Activated gamma-delta T cell (primary cell): ENCODE results near the gene LGALS9C.
"Not testable (repeated sequence)": the region's sequence is repeated elsewhere in the genome, so short reads cannot be mapped to it uniquely, and the experiment has no call there.

Experiments
- DNase-seq: peaks from one replicate; lab custom pipeline; 2025; lab: John Stamatoyannopoulos, UW

The LGALS9C gene

DNA sequence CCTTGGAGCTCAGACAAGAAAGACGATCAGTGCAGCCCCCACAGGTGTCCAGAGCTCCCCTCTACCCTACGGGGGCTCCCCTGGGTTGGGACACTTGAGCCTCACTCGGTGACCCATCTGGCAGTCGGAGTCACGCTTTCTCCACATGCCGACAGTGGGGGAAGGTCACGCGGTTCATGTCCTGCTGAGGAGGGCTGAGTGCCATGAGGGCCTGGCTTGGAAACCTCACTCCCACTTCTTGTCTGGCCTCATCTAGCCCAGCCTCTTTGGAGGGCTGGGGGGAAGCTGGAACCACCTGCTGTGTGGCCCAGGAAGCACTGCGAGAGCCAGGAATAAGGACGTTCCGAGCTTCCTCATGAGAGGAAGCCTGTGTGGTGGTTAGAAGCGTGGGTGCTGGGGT is 1.8 kb downstream of the LGALS9C start:
- not testable (repeated sequence) for DNase-seq

DNA sequence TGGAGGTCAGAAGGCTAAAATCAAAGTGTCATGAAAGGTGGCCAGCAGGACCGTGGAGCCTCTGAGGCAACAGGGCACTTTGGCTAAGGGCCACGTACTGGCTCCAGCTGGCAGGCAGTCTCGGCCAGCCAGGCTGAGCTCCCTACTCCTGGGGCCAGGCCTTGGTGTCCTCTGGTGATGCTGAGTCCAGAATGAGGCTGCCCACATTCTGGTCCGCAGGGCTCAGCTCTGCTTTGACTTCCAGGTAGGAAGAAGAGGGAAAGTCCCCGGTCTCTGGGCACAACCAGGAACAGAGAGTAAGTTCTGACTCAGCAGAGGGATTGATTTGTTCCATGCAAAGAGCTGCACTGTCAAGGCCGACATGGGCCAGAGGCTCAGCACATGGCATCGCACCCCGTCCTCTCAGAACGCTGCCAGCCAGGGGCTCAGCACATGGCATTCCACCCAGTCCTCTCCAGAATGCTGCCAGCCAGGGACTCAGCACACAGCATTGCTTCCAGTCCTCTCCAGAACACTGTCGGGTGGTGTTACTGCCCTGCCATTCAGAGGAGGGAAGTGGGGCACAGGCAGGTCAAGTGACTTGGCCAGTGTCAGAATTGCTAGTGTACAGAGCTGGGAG is 2.5 kb downstream of the LGALS9C start:
- not testable (repeated sequence) for DNase-seq

DNA sequence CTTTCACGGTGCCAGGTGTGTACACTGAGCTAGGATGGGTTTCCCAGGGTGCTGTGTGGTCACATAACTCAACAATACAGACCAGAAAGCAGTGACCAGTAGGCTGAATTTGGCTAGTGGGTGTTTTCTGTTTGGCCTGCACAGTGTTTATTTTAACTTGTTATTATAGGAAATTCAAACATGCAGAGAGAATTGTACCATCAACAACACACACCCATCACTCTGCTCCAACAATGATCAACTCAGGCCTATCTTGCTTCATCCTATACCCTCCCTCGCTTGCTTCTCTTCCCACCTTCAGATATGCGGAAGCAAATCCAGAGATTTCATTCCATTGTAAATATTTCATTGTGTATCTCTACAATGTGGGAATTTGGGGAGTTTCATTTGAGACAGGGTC is 5.2 kb downstream of the LGALS9C start:
- DNase-seq, result not testable (repeated sequence)

DNA sequence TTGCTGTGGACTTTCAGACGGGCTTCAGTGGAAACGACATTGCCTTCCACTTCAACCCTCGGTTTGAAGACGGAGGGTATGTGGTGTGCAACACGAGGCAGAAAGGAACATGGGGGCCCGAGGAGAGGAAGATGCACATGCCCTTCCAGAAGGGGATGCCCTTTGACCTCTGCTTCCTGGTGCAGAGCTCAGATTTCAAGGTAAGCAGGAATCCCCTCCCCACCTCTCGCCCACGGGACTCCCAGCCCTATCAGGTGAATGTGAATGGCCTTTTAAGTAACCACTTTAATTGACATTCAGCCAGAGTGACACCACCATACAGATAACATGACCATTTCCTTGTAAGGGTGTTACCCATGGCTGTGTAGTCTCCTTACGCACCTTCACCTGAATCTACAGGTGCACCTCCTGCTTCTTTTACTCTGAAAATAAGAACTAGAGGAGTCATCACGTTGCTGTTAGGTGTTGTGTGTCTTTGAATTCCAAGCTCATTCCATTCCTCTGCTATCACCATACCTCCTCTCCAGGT is 9.4 kb downstream of the LGALS9C start:
- not testable (repeated sequence) for DNase-seq

DNA sequence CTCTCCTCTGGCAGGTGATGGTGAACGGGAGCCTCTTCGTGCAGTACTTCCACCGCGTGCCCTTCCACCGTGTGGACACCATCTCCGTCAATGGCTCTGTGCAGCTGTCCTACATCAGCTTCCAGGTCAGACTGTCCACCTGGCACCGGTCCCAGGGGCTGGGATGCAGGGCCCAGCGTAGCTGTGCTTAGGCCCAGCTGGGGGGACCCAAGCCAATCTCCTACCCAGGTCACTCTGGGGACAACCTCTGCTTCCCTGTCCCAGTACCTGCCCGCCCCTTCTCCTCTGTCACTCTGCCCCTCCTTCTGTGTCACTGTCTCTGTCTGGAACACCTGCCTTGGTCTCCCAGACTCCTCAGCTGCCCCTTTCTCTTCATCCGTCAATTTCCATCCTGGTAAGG is 11.0 kb downstream of the LGALS9C start:
- not testable (repeated sequence) for DNase-seq

DNA sequence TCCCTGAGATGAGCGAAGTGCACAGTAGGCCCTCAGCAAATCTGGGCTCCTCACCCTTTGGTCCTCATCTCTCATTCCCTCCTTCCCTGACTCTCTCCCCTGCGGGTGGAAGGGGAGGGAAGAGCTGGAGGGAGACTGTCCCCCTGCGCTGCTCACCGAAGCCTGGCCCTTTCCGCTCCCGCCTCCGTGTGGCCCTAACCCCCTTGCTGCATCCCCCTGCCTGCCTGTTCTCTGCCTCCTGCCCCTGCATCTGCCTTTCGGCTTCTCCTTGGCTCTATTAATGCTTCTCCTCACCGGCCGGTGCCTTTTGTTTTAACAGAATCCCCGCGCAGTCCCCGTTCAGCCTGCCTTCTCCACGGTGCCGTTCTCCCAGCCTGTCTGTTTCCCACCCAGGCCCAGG is 12.0 kb downstream of the LGALS9C start:
- DNase-seq, result not testable (repeated sequence)

DNA sequence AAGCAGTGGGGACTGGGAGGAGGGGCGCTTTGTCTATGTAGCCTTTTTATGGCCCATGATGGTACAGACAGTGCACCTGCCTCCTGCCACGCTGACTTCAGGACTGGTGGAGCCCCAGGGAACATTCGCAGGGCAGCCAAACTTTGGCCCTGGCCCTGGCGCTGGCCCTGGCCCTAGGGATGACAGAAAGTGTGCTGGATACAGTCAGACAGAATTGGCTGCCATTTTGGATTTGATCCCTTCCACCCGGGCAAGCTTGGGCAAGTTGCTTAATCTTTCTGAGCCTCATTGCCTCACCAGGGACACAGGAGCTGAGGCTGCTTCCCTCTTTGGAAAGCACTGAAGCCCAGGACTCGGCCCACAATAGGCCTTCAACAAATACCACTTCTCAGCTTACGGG is 13.4 kb downstream of the LGALS9C start:
- not testable (repeated sequence) for DNase-seq

DNA sequence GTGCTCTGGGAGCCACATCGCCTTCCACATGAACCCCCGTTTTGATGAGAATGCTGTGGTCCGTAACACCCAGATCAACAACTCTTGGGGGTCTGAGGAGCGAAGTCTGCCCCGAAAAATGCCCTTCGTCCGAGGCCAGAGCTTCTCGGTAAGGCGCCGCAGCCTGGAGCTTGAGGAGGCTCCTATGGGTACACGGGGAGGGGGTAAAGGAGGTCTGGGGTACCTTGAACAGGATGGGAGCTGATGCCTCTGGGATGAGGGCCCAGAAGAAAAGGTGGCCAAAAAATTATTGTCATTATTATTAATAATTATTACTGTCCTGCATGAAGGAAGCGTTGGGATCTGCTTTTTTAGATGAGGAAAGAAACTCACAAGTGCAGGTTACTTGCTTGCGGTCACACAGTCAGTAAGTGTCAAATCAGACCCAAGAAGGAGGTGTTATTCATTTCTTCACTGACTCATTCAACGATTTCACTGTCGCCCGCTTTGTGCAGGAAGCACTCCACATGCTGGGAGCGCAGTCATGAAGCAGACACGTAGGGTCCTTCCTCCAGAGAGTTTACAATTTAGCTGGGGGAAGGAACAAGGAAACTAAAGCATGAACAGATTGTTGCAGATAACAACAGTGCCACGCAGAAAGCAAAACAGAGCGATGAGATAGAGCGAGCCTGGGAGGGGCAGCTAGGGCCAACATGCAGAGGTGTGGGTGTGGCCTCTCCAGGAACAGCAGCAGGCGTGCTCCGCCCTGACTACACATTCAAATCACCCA is 16.3 kb downstream of the LGALS9C start:
- DNase-seq, result not testable (repeated sequence)

DNA sequence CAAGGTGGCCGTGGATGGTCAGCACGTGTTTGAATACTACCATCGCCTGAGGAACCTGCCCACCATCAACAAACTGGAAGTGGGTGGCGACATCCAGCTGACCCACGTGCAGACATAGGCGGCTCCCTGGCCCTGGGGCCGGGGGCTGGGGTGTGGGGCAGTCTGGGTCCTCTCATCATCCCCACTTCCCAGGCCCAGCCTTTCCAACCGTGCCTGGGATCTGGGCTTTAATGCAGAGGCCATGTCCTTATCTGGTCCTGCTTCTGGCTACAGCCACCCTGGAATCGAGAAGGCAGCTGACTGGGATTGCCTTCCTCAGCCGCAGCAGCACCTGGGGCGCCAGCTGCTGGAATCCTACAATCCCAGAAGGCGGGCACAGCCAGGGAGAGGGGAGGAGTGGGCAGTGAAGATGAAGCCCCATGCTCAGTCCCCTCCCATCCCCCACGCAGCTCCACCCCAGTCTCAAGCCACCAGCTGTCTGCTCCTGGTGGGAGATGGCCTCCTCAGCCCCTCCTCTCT is 17.7 kb downstream of the LGALS9C start:
- not testable (repeated sequence) for DNase-seq

DNA sequence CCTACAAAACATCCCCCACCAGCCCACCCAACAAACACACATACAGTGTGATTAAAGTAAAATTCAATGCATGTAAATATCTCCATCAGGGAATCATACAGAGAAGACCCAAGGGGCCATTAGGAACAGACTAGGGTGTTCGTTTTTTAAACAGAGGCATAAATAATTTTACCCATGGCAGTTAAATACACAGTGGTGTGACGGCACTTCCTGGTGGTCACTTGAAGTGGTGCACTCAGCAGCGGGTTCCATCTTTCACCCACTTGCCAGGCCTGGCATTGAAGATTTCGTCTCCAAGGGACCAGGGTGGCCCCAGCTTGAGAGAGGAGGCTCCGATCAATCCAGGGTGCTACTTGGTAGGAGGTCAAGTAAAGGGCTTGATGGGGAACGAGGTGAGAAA is 20.5 kb downstream of the LGALS9C start:
- not testable (repeated sequence) for DNase-seq

DNA sequence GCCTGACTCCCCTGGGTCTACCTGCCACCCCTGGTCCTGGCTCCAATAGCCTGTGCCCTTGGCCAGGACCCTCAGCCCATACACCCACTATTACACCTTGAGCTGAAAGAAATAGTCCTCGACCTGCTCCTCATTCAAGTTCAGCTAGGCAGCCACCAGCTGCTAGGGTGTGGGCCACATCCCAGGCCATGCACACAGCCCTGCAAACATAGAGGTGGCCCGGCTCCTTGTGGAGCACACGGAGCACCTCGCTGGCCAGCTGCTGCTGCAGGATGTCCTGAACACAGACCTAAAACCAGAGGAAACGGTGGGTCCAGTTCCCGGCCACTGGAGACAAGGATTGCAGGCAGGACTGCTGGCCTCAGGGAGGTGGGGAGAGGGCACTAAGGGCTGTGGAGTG is 22.5 kb downstream of the LGALS9C start:
- not testable (repeated sequence) for DNase-seq

DNA sequence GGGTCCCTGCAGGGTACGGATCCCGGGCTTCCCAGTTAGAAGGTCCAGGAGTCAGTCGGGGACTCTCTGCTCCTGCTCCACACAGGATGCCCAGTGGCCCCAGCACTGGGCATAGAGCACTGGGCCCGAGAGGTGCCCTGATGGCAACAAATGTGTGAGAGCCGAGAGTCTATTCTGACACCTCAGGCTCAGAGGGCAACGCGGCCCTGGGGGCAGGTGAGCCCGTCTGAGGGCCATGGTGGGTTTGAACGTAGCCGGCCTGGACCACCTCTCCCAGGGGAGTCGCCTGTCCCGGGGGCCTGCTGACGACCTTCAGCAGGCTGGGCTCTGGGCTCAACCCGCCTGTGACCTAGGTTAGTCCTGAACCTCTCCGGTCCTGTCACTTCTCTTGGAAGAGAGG is 23.2 kb downstream of the LGALS9C start:
- not testable (repeated sequence) for DNase-seq

DNA sequence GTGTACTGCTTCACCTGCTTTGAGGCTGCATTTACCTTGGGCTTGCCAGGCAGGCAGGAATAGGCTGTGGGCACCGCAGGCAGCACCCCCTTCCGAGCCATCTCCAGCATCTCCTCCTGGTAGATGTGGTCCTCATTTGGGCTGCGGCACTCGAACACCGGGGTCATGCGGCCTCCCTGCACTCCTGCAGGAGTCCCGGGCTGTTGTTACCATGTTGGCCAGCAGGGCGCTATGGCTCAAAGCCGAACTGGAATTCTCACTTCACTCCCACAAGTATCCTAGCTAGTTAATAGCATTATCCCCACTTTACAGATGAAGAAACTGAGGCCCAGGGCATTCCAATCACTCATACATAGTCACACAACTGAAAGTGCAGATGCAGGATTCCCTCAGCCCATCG is 23.7 kb downstream of the LGALS9C start:
- DNase-seq, result not testable (repeated sequence)

DNA sequence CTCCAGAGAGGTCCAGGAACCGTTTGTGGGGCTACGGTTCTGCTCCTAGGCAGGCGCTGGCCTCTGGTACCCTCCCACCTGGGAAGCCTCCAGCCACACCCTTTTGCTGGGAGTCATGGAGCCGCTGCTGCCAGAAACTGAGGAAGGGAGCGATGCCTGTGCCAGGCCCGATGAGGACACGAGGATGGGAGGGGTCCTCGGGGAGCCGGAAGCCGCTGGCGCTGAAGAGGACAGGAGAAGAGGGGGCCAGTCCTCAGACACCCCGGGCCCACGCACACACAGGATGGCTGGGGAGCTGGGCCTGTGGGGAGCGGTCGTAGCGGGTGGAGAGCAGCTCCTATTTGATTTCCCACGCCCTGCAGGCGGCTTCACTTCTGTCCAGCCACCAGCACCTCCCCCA is 24.2 kb downstream of the LGALS9C start:
- DNase-seq, result not testable (repeated sequence)

DNA sequence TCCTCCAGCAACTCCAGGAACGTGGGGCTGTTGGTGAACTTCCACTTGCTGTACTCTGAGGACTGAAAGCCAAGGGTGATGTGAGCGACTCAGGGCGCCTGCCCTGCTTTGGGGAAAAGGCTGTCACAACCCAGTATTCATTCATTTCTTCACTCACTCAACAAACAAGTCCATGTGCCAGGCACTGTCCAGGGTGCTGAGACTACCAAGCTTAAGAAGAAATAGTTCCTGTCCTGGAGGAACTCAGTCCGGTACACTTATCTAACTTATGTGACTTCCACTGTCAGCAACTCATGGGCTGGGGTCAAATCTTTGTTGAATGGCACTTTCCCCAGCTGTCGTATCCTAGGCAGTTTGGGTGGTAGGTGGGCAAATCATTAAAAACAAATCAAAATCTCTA is 26.6 kb downstream of the LGALS9C start:
- not testable (repeated sequence) for DNase-seq

DNA sequence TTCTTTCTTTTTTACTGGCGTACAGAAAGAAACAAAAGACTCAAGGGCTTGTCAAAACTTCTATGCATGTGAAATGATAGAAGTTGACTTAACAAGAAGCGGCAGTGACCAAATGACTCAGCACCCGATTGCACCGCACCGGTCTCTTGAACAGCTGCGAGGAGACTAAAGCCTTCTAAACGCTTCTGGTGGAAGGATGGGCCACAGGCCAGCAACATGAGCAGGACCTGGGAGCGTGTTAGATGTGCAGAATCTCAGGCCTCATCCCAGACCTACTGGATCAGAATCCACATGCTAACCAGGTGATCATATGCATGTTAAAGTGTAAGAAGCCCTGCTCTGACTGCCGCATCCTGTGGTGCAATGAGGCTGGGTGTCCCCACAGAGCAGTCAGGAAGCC is 31.1 kb downstream of the LGALS9C start:
- not testable (repeated sequence) for DNase-seq

DNA sequence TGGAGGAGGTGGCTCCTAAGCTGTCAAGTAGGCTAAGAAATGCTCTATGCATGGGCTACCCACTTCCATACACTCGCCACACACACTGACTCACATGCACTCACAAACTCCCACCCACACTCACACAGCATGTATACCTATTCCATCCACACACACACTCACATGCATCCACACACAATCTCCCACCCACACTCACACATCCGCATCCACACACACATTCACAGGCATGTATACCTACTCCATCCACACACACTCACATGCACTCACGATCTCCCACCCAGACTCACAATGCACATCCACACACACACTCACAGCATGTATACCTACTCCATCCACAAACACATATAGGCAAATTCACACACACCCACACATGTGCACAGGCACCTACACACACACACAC is 32.1 kb downstream of the LGALS9C start:
- DNase-seq, result not testable (repeated sequence)

DNA sequence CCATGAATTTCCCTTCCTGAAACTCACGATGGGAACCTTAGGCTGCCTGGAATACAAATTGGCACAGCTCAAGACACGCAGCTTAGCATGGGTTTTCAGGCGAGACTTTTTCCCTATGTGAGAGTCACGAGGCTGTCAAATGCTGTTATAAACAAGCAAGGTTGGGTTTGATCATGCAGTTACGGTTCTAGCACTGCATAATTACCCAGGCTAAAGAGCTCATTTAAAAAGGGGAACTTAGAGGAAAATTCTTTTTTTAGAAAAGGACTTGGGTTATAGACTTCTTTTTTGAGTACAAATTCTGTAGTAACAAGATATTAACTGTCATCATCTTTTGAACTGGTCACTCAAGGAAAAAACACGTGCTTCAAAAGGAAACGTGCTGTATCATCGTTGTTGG is 44.5 kb downstream of the LGALS9C start:
- not testable (repeated sequence) for DNase-seq

DNA sequence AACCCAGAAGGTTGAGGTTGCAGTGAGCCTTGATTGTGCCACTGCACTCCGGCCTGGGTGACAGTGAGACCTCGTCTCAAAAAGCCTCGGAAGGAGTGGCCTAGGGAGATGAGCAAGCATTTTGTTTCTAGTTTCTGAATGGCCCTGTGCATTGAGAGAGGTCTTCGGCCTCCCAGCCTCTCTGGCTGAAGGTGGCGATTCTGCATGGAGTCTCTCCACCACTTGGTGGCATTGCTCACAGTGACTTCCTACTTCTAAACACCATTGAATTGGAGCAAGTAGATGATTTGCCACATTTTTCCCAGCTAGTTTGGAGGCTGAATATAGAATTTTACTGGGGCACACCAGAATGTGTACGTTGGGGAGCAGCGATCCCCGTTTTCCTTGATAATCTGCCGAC is 48.4 kb downstream of the LGALS9C start:
- DNase-seq, result not testable (repeated sequence)

DNA sequence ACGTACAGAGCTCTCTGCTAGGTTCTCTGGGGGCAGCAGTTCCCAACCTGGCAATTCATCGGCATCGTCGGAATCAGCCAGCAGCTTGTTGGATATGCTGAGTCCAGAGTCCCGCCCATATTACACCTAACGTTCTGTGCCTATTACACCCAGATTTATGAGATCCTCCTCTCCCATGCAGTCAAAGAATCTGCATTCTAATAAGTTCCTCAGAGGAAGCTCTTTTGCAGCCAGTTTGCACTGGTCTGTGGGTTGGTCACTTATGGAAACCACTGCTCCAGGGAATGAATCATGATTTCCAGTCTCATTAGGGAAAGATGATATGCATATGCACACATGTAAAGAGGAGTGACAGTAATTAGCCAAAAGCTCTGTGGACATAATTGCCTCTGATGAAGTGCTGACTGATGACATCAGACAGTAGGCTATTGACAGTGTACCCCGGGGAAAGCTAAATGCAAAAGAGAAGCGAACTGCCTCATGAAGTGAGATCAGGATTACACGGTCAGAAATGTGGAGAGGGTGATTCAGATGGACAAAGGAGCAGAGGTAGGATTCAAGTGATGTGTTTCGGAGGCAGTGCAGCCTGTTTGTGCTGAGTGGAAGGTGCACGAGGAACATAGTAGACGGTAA is 49.7 kb downstream of the LGALS9C start:
- DNase-seq, result not testable (repeated sequence)

DNA sequence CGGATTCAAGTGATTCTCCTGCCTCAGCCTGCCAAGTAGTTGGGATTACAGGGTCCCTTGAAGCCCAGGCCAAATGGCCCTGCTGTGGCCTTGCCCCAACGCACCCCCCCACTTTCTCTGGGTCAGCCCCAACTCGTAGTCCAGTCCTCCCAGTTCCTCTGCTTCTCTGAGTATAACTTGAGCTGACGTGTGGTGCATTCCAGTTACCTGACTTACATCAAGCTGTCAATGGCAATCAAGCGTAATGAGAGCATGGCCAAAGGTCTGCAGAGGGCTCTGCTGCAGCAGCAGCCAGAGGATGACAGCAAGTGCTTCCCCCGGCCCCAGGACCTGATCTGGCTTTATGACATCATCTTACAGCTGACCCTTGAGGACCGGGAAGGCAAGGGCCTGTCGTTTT is 50.8 kb downstream of the LGALS9C start:
- not testable (repeated sequence) for DNase-seq

DNA sequence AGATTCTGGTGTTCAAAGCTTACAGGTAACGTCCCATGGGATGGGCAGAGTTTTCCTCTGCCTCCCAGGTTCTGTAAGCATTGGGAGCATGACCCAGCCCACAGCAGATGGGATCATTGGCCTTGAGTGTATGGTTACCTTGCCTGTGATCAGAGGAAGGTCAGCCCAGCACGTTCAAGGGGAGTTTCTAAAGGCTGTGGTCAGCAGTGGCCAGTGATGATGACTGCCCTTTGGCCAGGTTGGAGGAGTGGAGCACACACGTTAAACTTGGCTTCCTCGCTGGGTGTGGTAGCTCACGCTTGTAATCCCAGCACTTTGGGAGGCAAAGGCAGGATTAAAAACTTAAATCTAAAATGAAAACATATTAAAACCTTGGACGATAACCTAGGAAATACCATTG is 51.8 kb downstream of the LGALS9C start:
- not testable (repeated sequence) for DNase-seq
